H1 (cell line): ENCODE results near the gene SAFB.

Experiments
- ATF3 ChIP-seq: IDR thresholded peaks from 2 replicates; pipeline ENCODE4 v1.6.1; 2011; ENCODE audit warnings: low read depth, mild to moderate bottlenecking, low read length; ENCODE audit not compliant: insufficient read depth
- CBX8 ChIP-seq: fragments of 300-800, 300-1000 bp; sonication (generic); IDR thresholded peaks from 2 replicates; pipeline ENCODE4 v1.7.1; 2016; ENCODE audit warnings: low read depth, low read length, borderline replicate concordance
- CHD1 ChIP-seq: IDR thresholded peaks from 2 replicates; pipeline ENCODE4 v1.6.1; 2012; ENCODE audit warnings: low read depth, low read length, improper control_type of control experiment
- CTCF ChIP-seq, 3 experiments: IDR thresholded peaks; 1 replicate in 2 of 3; 2 replicates in 1 of 3; pipeline versions ENCODE4 v1.5.1 to v1.6.1; 2011; ENCODE audit warnings: low read length in 3 of 3, mild to moderate bottlenecking in 3 of 3, inconsistent platforms in 2 of 3, low read depth in 1 of 3, moderate library complexity in 1 of 3; ENCODE audit not compliant: insufficient read depth in 1 of 3; ENCODE audit errors: control extremely low read depth in 1 of 3
- E2F6 ChIP-seq: IDR thresholded peaks from 2 replicates; pipeline ENCODE4 v1.6.1; 2012; ENCODE audit warnings: inconsistent platforms
- GABPA ChIP-seq: IDR thresholded peaks from 2 replicates; pipeline ENCODE4 v1.6.1; 2011; ENCODE audit warnings: mild to moderate bottlenecking, low read length, moderate library complexity, borderline replicate concordance; ENCODE audit not compliant: insufficient read depth
- POLR2A ChIP-seq, 2 experiments: IDR thresholded peaks; 1 replicate in 1 of 2; 2 replicates in 1 of 2; pipeline ENCODE4 v1.6.1; 2011; ENCODE audit warnings: low read depth in 2 of 2, low read length in 2 of 2, mild to moderate bottlenecking in 2 of 2; ENCODE audit errors: control extremely low read depth in 1 of 2
- POU5F1 ChIP-seq: IDR thresholded peaks from 2 replicates; pipeline ENCODE4 v1.6.1; 2011; ENCODE audit warnings: low read depth, mild to moderate bottlenecking, low read length, moderate library complexity
- RFX5 ChIP-seq: IDR thresholded peaks from 2 replicates; pipeline ENCODE4 v1.6.1; 2011; ENCODE audit warnings: low read depth, low read length, improper control_type of control experiment, borderline replicate concordance

- no peak for TF ChIP-seq GABPA
- no peak for TF ChIP-seq CTCF (IDR thresholded peaks at IDR 0.05; ENCODE audit: control extremely low read depth in 1 of 3, insufficient read depth in 1 of 3, low read depth in 1 of 3, low read length in 3 of 3)
- TF ChIP-seq RFX5, result no peak
- no peak for TF ChIP-seq E2F6
- TF ChIP-seq CBX8, result no peak
- no peak for TF ChIP-seq CHD1
- TF ChIP-seq POLR2A (IDR thresholded peaks at IDR 0.05; ENCODE audit: control extremely low read depth in 1 of 2, low read depth in 2 of 2, low read length in 2 of 2), result no peak
- TF ChIP-seq ATF3, result no peak
- TF ChIP-seq POU5F1, result no peak
Measured at GRCh38 chr19:5684694-5685430, 62.0 kb downstream of the SAFB start.
